Right atrium auricular region (tissue), 2 donors: ENCODE data around the gene PCBP2. TPM values are rescaled to one million over a fixed set of nuclear protein-coding genes. Genes with fewer than 3 reads are reported as not detected.
"Not testable (repeated sequence)": the region's sequence is repeated elsewhere in the genome, so short reads cannot be mapped to it uniquely, and the experiment has no call there.

Experiments used
- DNase-seq: peaks from one replicate; pipeline ENCODE4 v3.0.0-alpha.2; 2019; ENCODE audit warnings: low spot score
- H3K27ac ChIP-seq, 2 donors: fragments of 200-600 bp; sonication (generic); 1 replicate in 1 of 2; 2 replicates in 1 of 2; pipeline ENCODE4 v1.5.1; 2016 to 2019
- H3K27me3 ChIP-seq, 2 donors: fragments of 200-600 bp; sonication (generic); one replicate each; pipeline versions ENCODE4 v1.5.1 to v1.6.0; 2017 to 2019
- H3K36me3 ChIP-seq: fragments of 200-600 bp; sonication (generic); one replicate; pipeline ENCODE4 v1.5.1; 2016
- H3K4me1 ChIP-seq, 2 donors: fragments of 200-600 bp; sonication (generic); one replicate each; pipeline versions ENCODE4 v1.5.1 to v1.6.0; 2017 to 2019
- H3K4me3 ChIP-seq, 2 donors: fragments of 200-600 bp; sonication (generic); 1 replicate in 1 of 2; 2 replicates in 1 of 2; pipeline ENCODE4 v1.5.1; 2017 to 2019; ENCODE audit warnings: mild to moderate bottlenecking in 1 of 2, moderate library complexity in 1 of 2
- H3K9me3 ChIP-seq, 2 donors: fragments of 200-600 bp; sonication (generic); one replicate each; pipeline ENCODE4 v1.5.1; 2019
- CTCF ChIP-seq, 2 donors: fragments of 200-600 bp; sonication (generic); IDR thresholded peaks; one replicate each; pipeline ENCODE4 v1.5.1; 2019; ENCODE audit warnings: antibody characterized with exemption in 2 of 2
- total RNA-seq, 2 donors: library from RNA; depleted of rRNA; stranded (reverse); fragments of >200 nt; gene quantifications; one replicate each; pipeline ENCODE4 v1.1.0, GENCODE V29; 2016

PCBP2 gene
- total RNA-seq, 2 donors from 2014 or later = 288 to 378 TPM

GRCh38 chr12:53441040-53441833, 10.7 kb upstream of the PCBP2 start, which contains the start of gene PRR13:
Gene PRR13 (plus strand): TSS chr12:53441734. CDS start chr12:53442715, 981 bp downstream.
- no peak for TF ChIP-seq CTCF (IDR thresholded peaks at IDR 0.05)
- Histone ChIP-seq H3K27me3 (no peaks in the 10 kb centered on the region), H3K4me1 (peaks cover 0 to 21% of the 10 kb centered on the region in 2 donors), H3K9me3 (no peaks in the 10 kb centered on the region), H3K4me3 (peak within 1 kb of the TSS; percentile 67 to 74), H3K27ac (peak within 1 kb of the TSS; percentile 87 to 89), H3K36me3 (peaks cover 16% of the 10 kb centered on the region)
- DNase-seq = peak; percentile 99

GRCh38 chr12:53443955-53444354, 7.9 kb upstream of the PCBP2 start:
- Histone ChIP-seq H3K4me1 (peaks cover 0 to 21% of the 10 kb centered on the region in 2 donors), H3K27me3 (no peaks in the 10 kb centered on the region), H3K36me3 (peaks cover 16% of the 10 kb centered on the region), H3K4me3 (no peak overlapping the region), H3K9me3 (no peaks in the 10 kb centered on the region), H3K27ac (no peak overlapping the region)
- no peak for TF ChIP-seq CTCF (IDR thresholded peaks at IDR 0.05)
- DNase-seq = no peak

GRCh38 chr12:53444593-53445325, 7.1 kb upstream of the PCBP2 start:
- not testable (repeated sequence) for H3K27ac ChIP-seq, H3K4me3 ChIP-seq, DNase-seq, H3K9me3 ChIP-seq, H3K27me3 ChIP-seq
- Histone ChIP-seq H3K4me1 (peaks cover 0 to 21% of the 10 kb centered on the region in 2 donors), H3K36me3 (peaks cover 16% of the 10 kb centered on the region)

- Histone ChIP-seq H3K4me3 (no peak overlapping the region), H3K9me3 (no peaks in the 10 kb centered on the region), H3K27me3 (no peaks in the 10 kb centered on the region), H3K36me3 (peaks cover 20% of the 10 kb centered on the region), H3K4me1 (peaks cover 0 to 27% of the 10 kb centered on the region in 2 donors), H3K27ac (no peak overlapping the region)
- no peak for TF ChIP-seq CTCF (IDR thresholded peaks at IDR 0.05)
- DNase-seq = no peak
These were observed 966 bp upstream of the PCBP2 start for GRCh38 chr12:53450936-53451335.

GRCh38 chr12:53452159-53453077, 516 bp downstream of the PCBP2 start:
- DNase-seq = peak; percentile 85
- Histone ChIP-seq H3K9me3 (no peaks in the 10 kb centered on the region), H3K36me3 (peaks cover 34% of the 10 kb centered on the region), H3K27me3 (no peaks in the 10 kb centered on the region), H3K4me1 (peaks cover 0 to 35% of the 10 kb centered on the region in 2 donors), H3K27ac (peak overlapping the region; percentile 97 to 98), H3K4me3 (peak overlapping the region; percentile 78 to 84)
- TF ChIP-seq CTCF (IDR thresholded peaks at IDR 0.05) = peak; percentile 52 to 76
